Stimulated activated naive CD8-positive, alpha-beta T cell treated with anti-CD3 and anti-CD28 coated beads, Interleukin-15, amount 100 ng/mL, for 72 hours (primary cell): Measurements from ENCODE around the gene ZBTB11.
"Not testable (repeated sequence)": the region's sequence is repeated elsewhere in the genome, so short reads cannot be mapped to it uniquely, and the experiment has no call there.

Experiments used
- ATAC-seq: fragments of 150-1000 bp; cut with Tn5 transposase; 2 replicates; pipeline ENCODE4 v1.10.0; 2021; ENCODE audit warnings: mild to moderate bottlenecking, moderate library complexity
- DNase-seq, 2 donors: peaks; one replicate each; pipeline ENCODE4 v3.0.0; 2021 to 2022
- H3K27ac Mint-ChIP-seq, 2 donors: one replicate each; pipeline ENCODE4 v1.8.0; 2022; ENCODE audit warnings: mild to moderate bottlenecking in 2 of 2, mixed read lengths in 2 of 2, moderate library complexity in 2 of 2
- H3K27me3 Mint-ChIP-seq: one replicate; pipeline ENCODE4 v1.8.0; 2022; ENCODE audit warnings: mixed read lengths
- H3K4me1 Mint-ChIP-seq: one replicate; pipeline ENCODE4 v1.8.0; 2022; ENCODE audit warnings: mild to moderate bottlenecking, mixed read lengths
- H3K4me3 Mint-ChIP-seq, 2 donors: one replicate each; pipeline ENCODE4 v1.8.0; 2022; ENCODE audit warnings: mild to moderate bottlenecking in 2 of 2, mixed read lengths in 2 of 2, moderate library complexity in 1 of 2
- H3K9me3 Mint-ChIP-seq, 2 donors: one replicate each; pipeline ENCODE4 v1.8.0; 2022; ENCODE audit warnings: mixed read lengths in 2 of 2

Gene ZBTB11

DNA sequence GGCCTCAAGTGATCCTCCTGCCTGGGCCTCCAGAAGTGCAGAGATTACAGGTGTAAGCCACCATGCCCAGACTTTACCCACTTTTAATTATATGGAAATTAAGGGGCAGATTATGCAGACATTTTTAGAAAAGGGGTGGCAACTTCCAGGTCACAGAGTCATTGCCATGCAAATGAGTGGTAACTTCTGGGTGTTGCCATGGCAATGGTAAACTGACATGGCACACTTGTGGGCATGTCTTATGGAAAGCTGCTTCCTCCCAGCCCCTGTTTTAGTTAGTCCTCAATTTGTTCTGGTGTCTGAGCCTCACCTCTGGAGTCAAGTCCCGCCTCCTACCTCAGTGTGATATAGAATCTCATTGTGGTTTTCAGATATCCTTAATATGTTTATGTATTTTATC, 53.3 kb downstream of the ZBTB11 start:
- H3K27me3 Mint-ChIP-seq: no peaks in the 10 kb centered on the region
- H3K4me3 Mint-ChIP-seq: no peak overlapping the region
- DNase-seq (no peak), ATAC-seq (no peak)
- H3K4me1 Mint-ChIP-seq: no peaks in the 10 kb centered on the region
- H3K27ac Mint-ChIP-seq: no peak overlapping the region
- H3K9me3 Mint-ChIP-seq: peaks cover 0 to 8% of the 10 kb centered on the region in 2 donors

DNA sequence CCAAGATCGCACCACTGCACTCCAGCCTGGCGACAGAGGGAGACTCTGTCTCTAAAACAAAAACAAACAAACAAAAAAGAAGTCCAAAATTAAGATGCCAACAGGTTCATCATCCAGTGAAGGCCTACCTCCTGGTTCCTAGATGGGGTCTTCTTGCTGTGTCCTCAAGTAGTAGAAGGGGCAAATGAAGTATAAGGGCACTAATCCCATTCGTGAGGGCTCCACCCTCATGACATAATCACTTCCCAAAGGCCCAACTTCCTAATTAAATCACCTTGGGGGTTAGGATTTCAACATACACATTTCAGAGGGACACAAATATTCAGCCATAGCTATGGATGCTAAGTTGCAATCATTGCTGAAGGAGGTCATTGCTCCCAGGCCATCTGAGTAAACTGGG, 57.2 kb downstream of the ZBTB11 start:
- Mint-ChIP-seq H3K4me1 (no peaks in the 10 kb centered on the region), H3K27me3 (no peaks in the 10 kb centered on the region), H3K4me3 (no peak overlapping the region), H3K27ac (no peak overlapping the region), H3K9me3 (peaks cover 0 to 2% of the 10 kb centered on the region in 2 donors)
- ATAC-seq (no peak), DNase-seq (no peak)

DNA sequence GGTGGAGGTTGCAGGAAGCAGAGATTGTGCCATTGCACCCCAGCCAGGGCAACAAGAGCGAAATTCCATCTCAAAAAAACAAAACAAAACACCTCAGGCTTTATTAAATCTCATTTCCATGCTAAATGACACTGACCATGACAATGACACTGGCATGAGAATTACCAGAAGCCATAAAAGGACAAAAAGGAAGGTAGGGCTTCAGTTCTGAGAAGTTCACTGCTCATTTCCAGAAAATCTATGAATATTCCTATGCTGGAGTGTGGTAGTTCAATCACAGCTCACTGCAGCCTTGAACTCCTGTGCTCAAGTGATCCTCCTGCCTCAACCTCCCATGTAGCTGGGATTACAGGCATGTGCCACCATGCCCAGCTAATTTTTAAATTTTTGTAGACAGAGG, 58.2 kb downstream of the ZBTB11 start:
- no peak overlapping the region for H3K4me3 Mint-ChIP-seq
- DNase-seq: no peak
- H3K27me3 Mint-ChIP-seq: no peaks in the 10 kb centered on the region
- H3K4me1 Mint-ChIP-seq: no peaks in the 10 kb centered on the region
- no peak for ATAC-seq
- no peaks in the 10 kb centered on the region for H3K9me3 Mint-ChIP-seq
- no peak overlapping the region for H3K27ac Mint-ChIP-seq

DNA sequence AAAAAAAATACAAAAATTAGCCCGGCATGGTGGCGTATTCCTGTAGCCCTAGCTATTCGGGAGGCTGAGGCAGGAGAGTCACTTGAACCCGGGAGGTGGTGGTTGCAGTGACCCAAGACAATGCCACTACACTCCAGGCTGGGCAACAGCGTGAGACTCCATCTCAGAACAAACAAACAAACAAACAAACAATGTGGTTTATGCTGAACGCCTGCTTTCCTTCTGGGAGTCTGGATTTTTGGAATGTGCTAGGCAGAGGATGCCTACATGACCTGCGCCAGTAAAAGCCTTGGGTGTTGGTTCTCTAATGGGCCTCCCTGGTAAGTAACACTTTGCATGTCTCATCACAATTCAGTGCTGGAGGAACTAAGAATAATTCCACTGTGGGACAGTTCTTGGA, 59.5 kb downstream of the ZBTB11 start:
- ATAC-seq (no peak), DNase-seq (no peak)
- H3K9me3 Mint-ChIP-seq: no peaks in the 10 kb centered on the region
- H3K27ac Mint-ChIP-seq: no peak overlapping the region
- H3K4me3 Mint-ChIP-seq: no peak overlapping the region
- H3K27me3 Mint-ChIP-seq: no peaks in the 10 kb centered on the region
- no peaks in the 10 kb centered on the region for H3K4me1 Mint-ChIP-seq

DNA sequence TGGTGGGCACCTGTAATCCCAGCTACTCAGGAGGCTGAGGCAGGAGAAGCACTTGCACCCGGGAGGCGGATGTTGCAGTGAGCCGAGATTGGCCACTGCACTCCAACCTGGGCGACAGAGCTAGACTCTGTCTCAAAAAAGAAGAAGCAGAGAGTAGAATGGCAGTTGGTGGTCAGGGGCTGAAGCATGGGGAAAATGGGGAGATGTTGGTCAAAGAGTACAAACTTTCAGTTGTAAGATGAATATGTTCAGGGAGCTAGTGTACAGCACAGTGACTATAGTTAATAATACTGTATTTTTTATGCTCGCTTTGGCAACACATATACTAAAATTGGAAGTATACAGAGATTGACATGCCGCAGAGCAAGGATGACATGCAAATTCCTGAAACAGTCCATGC, 61.4 kb downstream of the ZBTB11 start:
- Mint-ChIP-seq H3K27ac (no peak overlapping the region), H3K4me1 (no peaks in the 10 kb centered on the region), H3K4me3 (no peak overlapping the region), H3K9me3 (no peaks in the 10 kb centered on the region), H3K27me3 (no peaks in the 10 kb centered on the region)
- ATAC-seq (no peak), DNase-seq (no peak)

DNA sequence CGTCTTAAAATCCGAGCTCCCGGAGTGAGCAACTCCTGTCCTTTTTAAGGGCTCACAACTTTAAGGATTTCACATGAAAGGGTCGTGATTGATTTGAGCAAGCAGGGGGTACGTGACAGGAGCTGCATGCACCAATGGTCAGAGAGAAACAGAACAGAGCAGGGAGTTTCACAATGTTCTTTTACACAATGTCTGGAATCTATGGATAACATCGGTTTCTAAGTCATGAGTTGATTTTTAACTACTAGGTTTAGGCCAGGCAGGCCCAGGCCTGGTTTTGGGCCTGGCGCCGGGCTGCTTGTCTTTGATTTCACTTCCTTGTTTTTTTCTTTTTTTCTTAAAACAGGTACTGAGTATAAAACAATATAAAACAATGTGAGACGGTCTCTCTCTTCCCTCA, 63.9 kb downstream of the ZBTB11 start:
- not testable (repeated sequence) for H3K4me3 Mint-ChIP-seq, H3K9me3 Mint-ChIP-seq, DNase-seq, H3K4me1 Mint-ChIP-seq, H3K27me3 Mint-ChIP-seq, ATAC-seq, H3K27ac Mint-ChIP-seq

DNA sequence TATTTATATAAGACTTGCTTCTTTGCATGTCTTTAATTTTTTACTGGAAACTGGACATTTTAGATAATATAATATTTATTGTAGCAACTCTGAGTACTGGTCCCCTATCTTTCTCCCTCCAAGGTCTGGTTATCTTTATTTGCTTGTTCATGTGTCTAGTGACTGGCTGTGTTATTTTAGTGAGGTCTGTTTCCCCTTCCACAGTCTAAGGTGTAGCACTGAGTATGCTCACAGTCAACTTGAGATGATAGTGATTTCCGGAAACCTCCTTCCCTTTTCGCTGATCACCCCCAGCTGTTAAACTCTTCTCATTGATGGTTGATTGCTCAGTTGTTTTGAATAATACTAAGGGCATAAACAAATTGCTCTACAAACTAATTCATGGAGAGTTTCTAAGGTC, 65.9 kb downstream of the ZBTB11 start:
- Mint-ChIP-seq H3K27me3 (no peaks in the 10 kb centered on the region), H3K27ac (no peak overlapping the region), H3K4me1 (no peaks in the 10 kb centered on the region), H3K9me3 (no peaks in the 10 kb centered on the region), H3K4me3 (no peak overlapping the region)
- ATAC-seq: no peak
- DNase-seq: no peak

DNA sequence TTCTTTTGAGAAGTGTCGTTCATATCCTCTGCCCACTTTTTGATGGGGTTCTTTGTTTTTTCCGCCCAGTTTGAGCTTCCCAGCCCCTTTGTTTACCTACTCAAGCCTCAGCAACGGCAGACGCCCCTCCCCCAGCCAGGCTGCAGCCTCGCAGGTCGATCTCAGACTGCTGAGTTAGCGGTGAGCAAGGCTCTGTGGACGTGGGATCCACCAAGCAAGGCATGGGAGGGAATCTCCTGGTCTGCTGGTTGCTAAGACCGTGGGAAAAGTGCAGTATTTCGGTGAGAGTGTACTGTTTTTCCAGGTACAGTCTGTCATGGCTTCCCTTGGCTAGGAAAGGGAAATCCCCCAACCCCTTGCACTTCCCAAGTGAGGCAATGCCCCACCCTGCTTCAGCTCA, 71.5 kb downstream of the ZBTB11 start:
- H3K4me3 Mint-ChIP-seq, H3K27ac Mint-ChIP-seq, ATAC-seq, H3K4me1 Mint-ChIP-seq, H3K27me3 Mint-ChIP-seq, H3K9me3 Mint-ChIP-seq, DNase-seq: not testable (repeated sequence)

DNA sequence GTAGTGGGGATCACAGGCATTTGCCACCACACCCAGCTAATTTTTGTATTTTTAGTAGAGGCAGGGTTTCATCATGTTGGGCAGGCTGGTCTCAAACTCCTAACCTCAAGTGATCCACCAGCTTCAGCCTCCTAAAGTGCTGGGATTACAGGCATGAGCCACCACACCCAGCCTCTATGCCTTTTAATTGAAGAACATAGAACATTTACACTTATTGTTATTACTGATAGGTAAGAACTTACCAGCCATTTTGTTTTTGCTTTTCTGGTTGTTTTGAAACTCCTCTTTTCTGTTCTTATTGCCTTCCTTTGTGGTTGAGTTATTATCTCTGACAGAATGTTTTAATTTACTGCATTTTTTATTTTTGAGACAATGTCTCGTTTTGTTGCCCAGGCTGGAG, 73.7 kb downstream of the ZBTB11 start:
- Mint-ChIP-seq H3K4me1 (no peaks in the 10 kb centered on the region), H3K27me3 (no peaks in the 10 kb centered on the region), H3K27ac (peak overlapping the region in 1 of 2 donors; percentile 85), H3K9me3 (no peaks in the 10 kb centered on the region), H3K4me3 (no peak overlapping the region)
- ATAC-seq (no peak), DNase-seq (no peak)

DNA sequence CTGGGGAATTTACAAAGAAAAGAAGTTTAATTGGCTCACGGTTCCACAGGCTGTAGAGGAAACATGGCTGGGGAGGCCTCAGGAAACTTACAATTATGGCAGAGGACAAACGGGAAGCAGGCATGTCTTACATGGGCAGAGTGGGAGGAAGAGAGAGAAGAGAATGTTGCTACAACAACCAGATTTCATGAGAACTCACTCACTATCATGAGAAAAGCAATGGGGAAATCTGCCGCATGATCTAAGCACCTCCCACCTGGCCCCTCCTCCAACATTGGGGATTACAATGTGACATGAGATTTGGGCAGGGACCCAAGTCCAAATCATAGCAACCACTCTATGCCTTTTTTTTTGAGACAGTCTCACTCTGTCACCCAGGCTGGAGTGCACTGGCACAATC, 74.2 kb downstream of the ZBTB11 start:
- Mint-ChIP-seq H3K27ac (no peak overlapping the region), H3K4me1 (no peaks in the 10 kb centered on the region), H3K9me3 (no peaks in the 10 kb centered on the region), H3K4me3 (no peak overlapping the region), H3K27me3 (no peaks in the 10 kb centered on the region)
- DNase-seq (no peak), ATAC-seq (no peak)
